ENCODE data around the gene PACS2. TPM values are rescaled to one million over a fixed set of nuclear protein-coding genes. Genes with fewer than 3 reads are reported as not detected.
A peak's percentile ranks its signal among the peaks of the same experiment; 100 is the strongest.

Gene PACS2
- total RNA-seq, 2 experiments from 2014 or later: 57.7 to 61.5 TPM

GRCh38 chr14:105415481-105416428 lies 101.2 kb downstream of the PACS2 start:
- Histone ChIP-seq H3K36me3 (ENCODE audit: insufficient read depth, low read length) (no peaks in the 10 kb centered on the region), H3K4me1 (ENCODE audit: insufficient read depth, low read length) (peaks cover 39% of the 10 kb centered on the region), H3K9me3 (ENCODE audit: control insufficient read depth in 1 of 2, insufficient read depth in 1 of 2, low read length in 2 of 2) (peaks cover 0 to 8% of the 10 kb centered on the region in 2 experiments), H3K4me3 (ENCODE audit: low read length) (peak overlapping the region; percentile 30), H3K27me3 (ENCODE audit: control insufficient read depth in 1 of 2, insufficient read depth in 2 of 2, low read length in 2 of 2) (peaks cover 19 to 29% of the 10 kb centered on the region in 2 experiments), H3K27ac (ENCODE audit: low read depth in 1 of 2, low read length in 2 of 2) (no peak overlapping the region)
- ChIA-PET CTCF (interaction anchor here (1.0 to 1.6 kb wide), 3 partner anchors 33 to 75 kb away, joined by 4 to 5 read pairs (median 4); no protein-coding TSS in a partner anchor), POLR2A (no interaction called here)
- no peak overlapping the region for H3K27ac Mint-ChIP-seq
- DNase-seq (peak in 1 of 14 experiments; percentile 8), ATAC-seq (ENCODE audit: poor library complexity) (no peak)
- TF ChIP-seq, protein P1, sequence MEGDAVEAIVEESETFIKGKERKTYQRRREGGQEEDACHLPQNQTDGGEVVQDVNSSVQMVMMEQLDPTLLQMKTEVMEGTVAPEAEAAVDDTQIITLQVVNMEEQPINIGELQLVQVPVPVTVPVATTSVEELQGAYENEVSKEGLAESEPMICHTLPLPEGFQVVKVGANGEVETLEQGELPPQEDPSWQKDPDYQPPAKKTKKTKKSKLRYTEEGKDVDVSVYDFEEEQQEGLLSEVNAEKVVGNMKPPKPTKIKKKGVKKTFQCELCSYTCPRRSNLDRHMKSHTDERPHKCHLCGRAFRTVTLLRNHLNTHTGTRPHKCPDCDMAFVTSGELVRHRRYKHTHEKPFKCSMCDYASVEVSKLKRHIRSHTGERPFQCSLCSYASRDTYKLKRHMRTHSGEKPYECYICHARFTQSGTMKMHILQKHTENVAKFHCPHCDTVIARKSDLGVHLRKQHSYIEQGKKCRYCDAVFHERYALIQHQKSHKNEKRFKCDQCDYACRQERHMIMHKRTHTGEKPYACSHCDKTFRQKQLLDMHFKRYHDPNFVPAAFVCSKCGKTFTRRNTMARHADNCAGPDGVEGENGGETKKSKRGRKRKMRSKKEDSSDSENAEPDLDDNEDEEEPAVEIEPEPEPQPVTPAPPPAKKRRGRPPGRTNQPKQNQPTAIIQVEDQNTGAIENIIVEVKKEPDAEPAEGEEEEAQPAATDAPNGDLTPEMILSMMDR (IDR thresholded peaks at IDR 0.05): no peak
- peaks cover 11% of the 10 kb centered on the region for H3K27me3 Mint-ChIP-seq
- H3K4me1 Mint-ChIP-seq (ENCODE audit: low read depth): peaks cover 25% of the 10 kb centered on the region
- no peaks in the 10 kb centered on the region for H3K36me3 Mint-ChIP-seq (ENCODE audit: low read depth)
- H3K9me3 Mint-ChIP-seq: no peaks in the 10 kb centered on the region
- intact Hi-C loops (cut with DNase I, micrococcal nuclease): loop anchor here in 1 of 2 experiments (1.0 kb wide), 2 partner anchors 17 to 76 kb away; partner anchors contain the start of genes TEDC1 and TEX22
- H3K4me3 Mint-ChIP-seq: peak overlapping the region; percentile 83

- Histone ChIP-seq H3K9me3 (ENCODE audit: control insufficient read depth in 1 of 2, insufficient read depth in 1 of 2, low read length in 2 of 2) (peaks cover 0 to 7% of the 10 kb centered on the region in 2 experiments), H3K4me3 (ENCODE audit: low read length) (no peak overlapping the region), H3K27me3 (ENCODE audit: control insufficient read depth in 1 of 2, insufficient read depth in 2 of 2, low read length in 2 of 2) (peaks cover 14 to 22% of the 10 kb centered on the region in 2 experiments), H3K27ac (ENCODE audit: low read depth in 1 of 2, low read length in 2 of 2) (no peak overlapping the region), H3K36me3 (ENCODE audit: insufficient read depth, low read length) (no peaks in the 10 kb centered on the region), H3K4me1 (ENCODE audit: insufficient read depth, low read length) (peaks cover 42% of the 10 kb centered on the region)
- H3K4me1 Mint-ChIP-seq (ENCODE audit: low read depth): peaks cover 31% of the 10 kb centered on the region
- ATAC-seq (ENCODE audit: poor library complexity): no peak
- no peaks in the 10 kb centered on the region for H3K36me3 Mint-ChIP-seq (ENCODE audit: low read depth)
- CTCF ChIA-PET: interaction anchor here (0.6 to 1.6 kb wide), 4 partner anchors 32 to 73 kb away, joined by 3 to 4 read pairs (median 4); no protein-coding TSS in a partner anchor
- DNase-seq: no peak
- intact Hi-C loops (cut with DNase I, micrococcal nuclease): no loop called here
- TF ChIP-seq, protein P1 (IDR thresholded peaks at IDR 0.05): no peak
- H3K4me3 Mint-ChIP-seq: peak overlapping the region; percentile 83
- no peaks in the 10 kb centered on the region for H3K9me3 Mint-ChIP-seq
- H3K27me3 Mint-ChIP-seq: peaks cover 11% of the 10 kb centered on the region
- H3K27ac Mint-ChIP-seq: no peak overlapping the region
- POLR2A ChIA-PET: no interaction called here
Observed at GRCh38 chr14:105416671-105417070, 102.1 kb downstream of the PACS2 start.

GRCh38 chr14:105417690-105418121 lies 103.2 kb downstream of the PACS2 start:
- Histone ChIP-seq H3K4me3 (ENCODE audit: low read length) (no peak overlapping the region), H3K4me1 (ENCODE audit: insufficient read depth, low read length) (peaks cover 44% of the 10 kb centered on the region), H3K9me3 (ENCODE audit: control insufficient read depth in 1 of 2, insufficient read depth in 1 of 2, low read length in 2 of 2) (no peaks in the 10 kb centered on the region), H3K27ac (ENCODE audit: low read depth in 1 of 2, low read length in 2 of 2) (no peak overlapping the region), H3K36me3 (ENCODE audit: insufficient read depth, low read length) (no peaks in the 10 kb centered on the region), H3K27me3 (ENCODE audit: control insufficient read depth in 1 of 2, insufficient read depth in 2 of 2, low read length in 2 of 2) (peaks cover 8 to 16% of the 10 kb centered on the region in 2 experiments)
- intact Hi-C loops (cut with DNase I, micrococcal nuclease): no loop called here
- TF ChIP-seq, protein P1 (IDR thresholded peaks at IDR 0.05): no peak
- Mint-ChIP-seq H3K4me1 (ENCODE audit: low read depth) (peaks cover 39% of the 10 kb centered on the region), H3K27ac (no peak overlapping the region), H3K9me3 (no peaks in the 10 kb centered on the region), H3K4me3 (peak overlapping the region; percentile 79), H3K36me3 (ENCODE audit: low read depth) (peaks cover 5% of the 10 kb centered on the region), H3K27me3 (peaks cover 9% of the 10 kb centered on the region)
- ChIA-PET POLR2A (interaction anchor here (1.3 kb wide), 1 partner anchor 64 kb away, joined by 3 read pairs; no protein-coding TSS in a partner anchor), CTCF (interaction anchor here (1.1 to 1.6 kb wide), 4 partner anchors 31 to 72 kb away, joined by 3 to 4 read pairs (median 4); no protein-coding TSS in a partner anchor)
- DNase-seq: no peak
- no peak for ATAC-seq (ENCODE audit: poor library complexity)

All from CD4-positive, alpha-beta T cell (primary cell).